Esophagus muscularis mucosa (tissue), 4 donors: Measurements from ENCODE around the gene CRYBG1. TPM values are rescaled to one million over a fixed set of nuclear protein-coding genes. Genes with fewer than 3 reads are reported as not detected.

Experiments used
- DNase-seq: peaks from one replicate; pipeline ENCODE4 v3.0.0-alpha.2; 2017; ENCODE audit errors: extremely low spot score
- H3K27ac ChIP-seq, 4 donors: fragments of 200-600 bp; sonication (generic); replicated peaks in 1 of 4; 1 replicate in 3 of 4; 2 replicates in 1 of 4; pipeline ENCODE4 v1.5.1; 2016 to 2019; ENCODE audit warnings: mild to moderate bottlenecking in 1 of 4
- H3K27me3 ChIP-seq, 4 donors: fragments of 200-600 bp; sonication (generic); one replicate each; pipeline versions ENCODE4 v1.5.1 to v1.6.0; 2016 to 2019
- H3K36me3 ChIP-seq, 4 donors: fragments of 200-600 bp; sonication (generic); one replicate each; pipeline ENCODE4 v1.5.1; 2016 to 2019
- H3K4me1 ChIP-seq, 4 donors: fragments of 200-600 bp; sonication (generic); one replicate each; pipeline ENCODE4 v1.5.1; 2016 to 2019
- H3K4me3 ChIP-seq, 4 donors: fragments of 200-600 bp; sonication (generic); 1 replicate in 2 of 4; 2 replicates in 2 of 4; pipeline ENCODE4 v1.5.1; 2016 to 2019; ENCODE audit warnings: mild to moderate bottlenecking in 4 of 4, moderate library complexity in 1 of 4
- H3K9me3 ChIP-seq, 4 donors: fragments of 200-600 bp; sonication (generic); 1 replicate in 3 of 4; 2 replicates in 1 of 4; pipeline ENCODE4 v1.5.1; 2016 to 2019
- EP300 ChIP-seq: sonication (generic); formaldehyde crosslinking; IDR thresholded peaks from one replicate; pipeline ENCODE4 v1.6.1; 2017; ENCODE audit warnings: antibody characterized with exemption
- POLR2A ChIP-seq: fragments of 450-650 bp; IDR thresholded peaks from one replicate; pipeline ENCODE4 v1.6.1; 2017; ENCODE audit warnings: antibody characterized with exemption, moderate library complexity, mild to moderate bottlenecking, low read depth
- POLR2AphosphoS5 ChIP-seq, 2 donors: sonication (generic); formaldehyde crosslinking; IDR thresholded peaks; one replicate each; pipeline ENCODE4 v1.6.1; 2017; ENCODE audit warnings: antibody characterized with exemption in 2 of 2
- WGBS: methylation state at CpG from one replicate; pipeline ENCODE4 v1.1.5; 2018; 5-methylcytosine and 5-hydroxymethylcytosine counted together
- intact Hi-C: fragments of 100-400 bp; cut with DNase I; formaldehyde crosslinking; loops from one replicate; pipeline ENCODE4 v1.15.1; 2023
- total RNA-seq, 4 donors: library from RNA; depleted of rRNA; stranded (reverse); fragments of >200 nt; gene quantifications; one replicate each; pipeline versions ENCODE4 v1.1.0 to v1.2.1, GENCODE V29; 2016
- TF ChIP-seq, protein P1 (sequence below), 3 experiments: fragments of 200-600 bp in 2 of 3; fragments of 450-650 bp in 1 of 3; sonication (generic) in 2 of 3; IDR thresholded peaks; one replicate each; pipeline ENCODE4 v1.5.1; 2017 to 2019; ENCODE audit warnings: antibody characterized with exemption in 3 of 3, mild to moderate bottlenecking in 2 of 3, moderate library complexity in 1 of 3

The CRYBG1 gene
- total RNA-seq: 1 to 10 TPM; 2.1 to 4.5 (median 3.6) TPM

DNA sequence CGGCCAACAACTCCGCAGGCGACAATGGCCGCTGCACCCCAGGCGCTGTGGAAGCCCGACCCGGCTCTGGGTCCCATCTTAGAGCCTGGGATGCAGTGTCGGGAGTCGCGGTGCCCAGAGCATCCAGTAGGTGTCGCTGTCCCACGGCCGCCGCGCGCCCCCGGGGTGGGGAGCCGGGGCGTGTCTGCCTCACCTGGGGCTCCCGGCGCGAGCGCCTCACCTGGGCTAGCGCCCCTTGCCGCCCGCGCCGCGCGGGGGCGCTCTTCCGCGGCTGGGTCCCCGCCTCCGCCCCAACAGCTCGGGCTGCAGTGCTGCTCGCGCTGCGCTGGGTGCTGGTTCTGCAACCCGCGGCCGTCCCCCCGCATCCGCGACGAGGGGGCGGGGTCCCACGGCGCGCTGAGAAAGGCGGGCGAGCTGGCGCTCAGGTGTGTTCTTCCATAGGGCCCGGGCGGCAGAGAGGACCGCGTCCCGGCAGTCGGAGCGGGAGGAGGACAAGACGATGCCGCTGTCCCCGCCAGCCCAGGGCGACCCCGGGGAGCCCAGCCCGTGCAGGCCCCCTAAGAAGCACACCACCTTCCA, at the start of gene CRYBG1:
Gene CRYBG1, plus strand, starts transcription at position 308 of the 579 bp plus-strand sequence. Its CDS starts 192 bp downstream, at position 500.
- H3K4me3 ChIP-seq: peak within 1 kb of the TSS; percentile 45 to 61 (median 52)
- DNase-seq: no peak
- no peak within 1 kb of the TSS for H3K27ac ChIP-seq
- H3K9me3 ChIP-seq: no peaks in the 10 kb centered on the region
- TF ChIP-seq POLR2AphosphoS5 (IDR thresholded peaks at IDR 0.05): no peak
- TF ChIP-seq, protein P1, sequence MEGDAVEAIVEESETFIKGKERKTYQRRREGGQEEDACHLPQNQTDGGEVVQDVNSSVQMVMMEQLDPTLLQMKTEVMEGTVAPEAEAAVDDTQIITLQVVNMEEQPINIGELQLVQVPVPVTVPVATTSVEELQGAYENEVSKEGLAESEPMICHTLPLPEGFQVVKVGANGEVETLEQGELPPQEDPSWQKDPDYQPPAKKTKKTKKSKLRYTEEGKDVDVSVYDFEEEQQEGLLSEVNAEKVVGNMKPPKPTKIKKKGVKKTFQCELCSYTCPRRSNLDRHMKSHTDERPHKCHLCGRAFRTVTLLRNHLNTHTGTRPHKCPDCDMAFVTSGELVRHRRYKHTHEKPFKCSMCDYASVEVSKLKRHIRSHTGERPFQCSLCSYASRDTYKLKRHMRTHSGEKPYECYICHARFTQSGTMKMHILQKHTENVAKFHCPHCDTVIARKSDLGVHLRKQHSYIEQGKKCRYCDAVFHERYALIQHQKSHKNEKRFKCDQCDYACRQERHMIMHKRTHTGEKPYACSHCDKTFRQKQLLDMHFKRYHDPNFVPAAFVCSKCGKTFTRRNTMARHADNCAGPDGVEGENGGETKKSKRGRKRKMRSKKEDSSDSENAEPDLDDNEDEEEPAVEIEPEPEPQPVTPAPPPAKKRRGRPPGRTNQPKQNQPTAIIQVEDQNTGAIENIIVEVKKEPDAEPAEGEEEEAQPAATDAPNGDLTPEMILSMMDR (IDR thresholded peaks at IDR 0.05): peak; percentile 55 to 85 (median 67)
- no peaks in the 10 kb centered on the region for H3K36me3 ChIP-seq
- peaks cover 12 to 14% (median 14%) of the 10 kb centered on the region in 4 donors for H3K4me1 ChIP-seq
- peaks cover 11 to 67% (median 22%) of the 10 kb centered on the region in 4 donors for H3K27me3 ChIP-seq
- intact Hi-C loops: no loop called here
- 0% methylated on average over 19 of the region's 66 CpGs for WGBS

DNA sequence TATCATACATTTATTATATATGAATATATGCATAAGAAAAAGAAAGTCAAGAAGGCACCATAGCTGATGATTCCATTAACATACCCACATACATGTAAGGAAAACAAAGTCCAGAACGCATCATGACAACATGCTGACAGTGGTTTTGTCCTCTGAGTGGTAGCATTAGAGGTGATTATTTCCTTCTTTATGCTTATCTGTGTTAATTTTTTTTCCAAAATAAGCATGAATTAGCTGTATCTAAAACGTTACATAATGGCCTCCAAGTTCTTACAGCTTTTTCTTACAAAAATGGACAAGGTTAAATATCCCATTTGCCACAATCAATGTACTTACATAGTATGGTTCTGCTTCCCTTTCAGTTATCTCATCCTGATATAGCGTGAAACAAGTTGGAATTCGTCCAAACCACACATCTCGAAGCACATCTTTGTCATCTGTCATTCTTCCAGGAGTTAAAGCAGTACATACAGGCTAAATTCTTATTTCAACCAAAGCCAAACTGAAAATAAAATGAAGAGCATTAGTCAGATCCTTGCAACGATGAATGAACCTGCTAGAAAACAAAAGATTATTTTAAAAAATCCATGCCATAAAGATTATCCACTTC, 44.6 kb upstream of the CRYBG1 start:
- TF ChIP-seq, protein P1 (IDR thresholded peaks at IDR 0.05): no peak
- TF ChIP-seq POLR2AphosphoS5 (IDR thresholded peaks at IDR 0.05): no peak
- TF ChIP-seq EP300: no peak
- no peaks in the 10 kb centered on the region for H3K9me3 ChIP-seq
- H3K27ac ChIP-seq: no peak overlapping the region
- peaks cover 0 to 35% (median 14%) of the 10 kb centered on the region in 4 donors for H3K36me3 ChIP-seq
- 78% methylated on average over 6 of the region's 6 CpGs for WGBS
- peaks cover 0 to 11% (median 7%) of the 10 kb centered on the region in 4 donors for H3K4me1 ChIP-seq
- H3K4me3 ChIP-seq: no peak overlapping the region
- no peaks in the 10 kb centered on the region for H3K27me3 ChIP-seq
- no peak for DNase-seq
- intact Hi-C loops: no loop called here

GRCh38 chr6:106316375-106316766, 44.1 kb upstream of the CRYBG1 start:
- TF ChIP-seq POLR2AphosphoS5 (IDR thresholded peaks at IDR 0.05) (no peak), EP300 (no peak), POLR2A (no peak)
- TF ChIP-seq, protein P1 (IDR thresholded peaks at IDR 0.05): no peak
- no peaks in the 10 kb centered on the region for H3K9me3 ChIP-seq
- H3K4me3 ChIP-seq: no peak overlapping the region
- H3K4me1 ChIP-seq: peaks cover 0 to 11% (median 7%) of the 10 kb centered on the region in 4 donors
- WGBS: 92% methylated on average over 3 of the region's 3 CpGs
- no peak overlapping the region for H3K27ac ChIP-seq
- intact Hi-C loops: no loop called here
- no peaks in the 10 kb centered on the region for H3K27me3 ChIP-seq
- DNase-seq: no peak
- peaks cover 0 to 35% (median 14%) of the 10 kb centered on the region in 4 donors for H3K36me3 ChIP-seq

- H3K27me3 ChIP-seq: no peaks in the 10 kb centered on the region
- H3K36me3 ChIP-seq: peaks cover 0 to 21% (median 13%) of the 10 kb centered on the region in 4 donors
- no peak overlapping the region for H3K27ac ChIP-seq
- peaks cover 0 to 11% (median 7%) of the 10 kb centered on the region in 4 donors for H3K4me1 ChIP-seq
- TF ChIP-seq POLR2AphosphoS5 (IDR thresholded peaks at IDR 0.05) (no peak), EP300 (no peak)
- no peak for DNase-seq
- H3K4me3 ChIP-seq: no peak overlapping the region
- intact Hi-C loops: no loop called here
- WGBS: 49% methylated on average over 2 of the region's 2 CpGs
- no peaks in the 10 kb centered on the region for H3K9me3 ChIP-seq
These were observed 42.5 kb upstream of the CRYBG1 start for GRCh38 chr6:106318061-106318460.

DNA sequence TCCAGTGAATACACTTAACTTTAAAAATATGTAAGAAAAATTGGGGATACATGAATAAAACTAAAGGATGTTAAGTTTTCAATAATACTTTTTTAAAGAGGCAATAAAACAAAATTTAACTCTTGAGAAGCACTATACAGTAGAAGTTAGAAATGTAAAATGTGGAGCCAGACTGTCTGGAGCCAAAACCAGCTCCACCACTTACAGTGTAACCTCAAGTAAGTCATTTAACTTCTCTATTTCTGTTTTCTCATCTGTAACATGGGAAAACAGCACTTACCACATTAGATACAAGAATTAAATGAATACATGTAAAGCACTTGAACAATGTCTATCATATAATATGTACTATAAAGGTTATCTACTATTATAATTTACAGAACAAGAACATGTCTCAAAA, 41.7 kb upstream of the CRYBG1 start:
- no peak for DNase-seq
- Histone ChIP-seq H3K4me3 (no peak overlapping the region), H3K27ac (no peak overlapping the region), H3K27me3 (no peaks in the 10 kb centered on the region), H3K9me3 (no peaks in the 10 kb centered on the region), H3K36me3 (peaks cover 0 to 15% (median 11%) of the 10 kb centered on the region in 4 donors), H3K4me1 (peaks cover 4 to 14% (median 12%) of the 10 kb centered on the region in 4 donors)
- no peak for TF ChIP-seq EP300
- TF ChIP-seq, protein P1 (IDR thresholded peaks at IDR 0.05): no peak
- TF ChIP-seq POLR2AphosphoS5 (IDR thresholded peaks at IDR 0.05): no peak
- TF ChIP-seq POLR2A: no peak
- intact Hi-C loops: no loop called here
